ENCODE results near the gene FAM181A.

FAM181A gene

DNA sequence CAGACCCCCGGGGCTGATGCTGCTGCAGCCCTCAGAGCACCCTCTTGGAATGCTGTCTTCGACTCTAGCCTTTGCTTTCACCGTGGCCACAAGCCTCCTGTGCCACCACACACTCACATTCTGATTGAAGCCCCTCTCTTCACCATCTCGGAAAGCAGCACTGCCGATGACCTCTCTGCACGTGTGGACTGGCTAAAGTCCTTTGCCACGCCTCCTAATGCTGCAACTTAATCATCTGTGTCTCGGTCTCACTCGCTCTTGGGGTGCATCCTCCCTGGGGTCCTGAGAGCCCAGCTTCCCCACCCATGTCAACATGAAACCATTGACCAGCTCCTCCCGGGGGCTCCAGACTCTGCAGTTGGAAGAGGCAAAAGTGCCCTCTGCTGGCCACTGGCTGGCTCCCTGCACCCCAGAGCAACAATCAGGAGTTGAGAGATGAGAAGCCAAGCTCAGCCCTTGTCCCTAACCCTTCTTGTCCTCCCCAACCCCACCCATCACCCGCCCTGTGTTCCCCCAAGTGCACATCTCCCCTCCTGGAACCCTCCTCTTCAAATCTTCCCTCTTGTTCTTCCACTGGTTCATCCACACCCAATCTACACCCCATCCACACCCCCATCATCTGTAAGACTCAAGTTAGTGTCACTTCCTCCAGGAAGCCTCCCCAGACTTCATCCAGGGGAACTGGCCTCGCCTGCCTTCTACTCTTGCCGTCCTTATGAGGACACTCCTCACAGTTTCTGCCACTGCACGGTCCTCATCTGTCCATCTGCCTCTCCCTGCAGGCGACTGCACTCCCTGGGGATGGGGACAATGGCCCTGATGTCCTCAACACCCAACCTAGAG lies 23.6 kb upstream of the FAM181A start:
- DNase-seq (ENCODE audit: low read depth): no peak

DNA sequence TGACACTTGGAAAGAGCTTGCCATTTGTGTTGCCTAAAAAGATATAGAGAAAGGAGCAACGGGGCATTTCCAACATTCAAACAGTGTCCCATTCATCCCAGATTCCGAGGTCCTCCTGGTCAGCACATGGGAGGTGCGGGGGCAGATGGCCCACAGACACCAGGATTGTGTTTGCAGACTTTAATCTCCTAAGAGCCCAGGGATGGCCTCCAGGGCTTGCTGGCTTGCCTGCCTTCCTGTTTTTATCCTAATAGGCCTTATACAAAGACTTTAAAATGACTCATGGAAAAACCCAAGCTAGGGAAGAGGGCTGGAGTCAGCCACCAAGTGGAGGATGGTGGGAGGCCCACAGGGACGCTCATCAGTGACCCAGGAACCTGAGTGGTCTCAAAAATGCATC lies 21.5 kb upstream of the FAM181A start:
- no peak for DNase-seq (ENCODE audit: low read depth)

DNA sequence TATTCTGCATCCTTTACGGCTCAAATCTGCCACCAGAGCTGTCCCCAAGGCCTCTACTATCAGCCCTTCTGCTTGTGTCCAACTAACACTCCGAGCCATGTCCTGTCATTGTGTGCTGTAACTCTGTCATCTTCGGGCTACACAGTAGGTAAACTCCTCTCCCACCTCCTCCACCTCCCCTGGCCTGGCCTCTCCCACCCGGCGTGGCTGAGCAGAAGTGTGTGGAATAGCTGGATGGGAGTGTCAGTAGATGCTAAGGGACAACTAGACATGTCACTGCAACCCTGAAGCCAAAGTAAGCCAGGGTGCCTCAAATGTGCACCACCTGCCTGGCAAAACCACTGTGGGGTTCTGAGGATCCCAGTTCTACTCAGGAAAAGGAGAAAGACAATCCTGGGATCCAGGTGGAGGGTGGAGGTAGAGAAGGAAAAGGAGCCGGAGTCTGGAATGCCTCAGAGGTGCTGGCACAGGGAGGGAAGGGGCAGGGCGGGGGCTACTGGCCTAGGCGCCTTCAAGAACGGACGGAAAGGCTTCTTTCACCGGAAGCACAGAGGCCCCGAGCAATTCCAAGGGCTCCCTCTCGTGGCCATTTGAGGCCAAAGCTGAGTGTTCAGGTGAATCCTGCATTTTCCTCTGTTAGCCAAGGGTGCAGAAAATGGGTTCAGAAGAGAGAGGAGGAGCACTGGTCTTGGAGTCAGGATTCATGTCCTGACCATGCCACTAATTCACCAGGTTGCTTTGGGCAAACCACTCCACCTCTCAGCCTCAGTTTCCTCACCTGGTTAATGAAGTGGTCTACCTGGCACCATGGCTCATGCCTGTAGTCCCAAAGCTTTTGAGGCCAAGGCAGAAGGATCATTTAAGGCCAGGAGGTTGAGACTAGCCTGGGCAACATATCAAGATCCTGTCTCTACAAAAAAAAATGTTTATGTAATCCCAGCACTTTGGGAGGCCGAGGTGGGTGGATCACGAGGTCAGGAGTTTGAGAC lies 20.5 kb upstream of the FAM181A start:
- DNase-seq (ENCODE audit: low read depth): peak; percentile 30

DNA sequence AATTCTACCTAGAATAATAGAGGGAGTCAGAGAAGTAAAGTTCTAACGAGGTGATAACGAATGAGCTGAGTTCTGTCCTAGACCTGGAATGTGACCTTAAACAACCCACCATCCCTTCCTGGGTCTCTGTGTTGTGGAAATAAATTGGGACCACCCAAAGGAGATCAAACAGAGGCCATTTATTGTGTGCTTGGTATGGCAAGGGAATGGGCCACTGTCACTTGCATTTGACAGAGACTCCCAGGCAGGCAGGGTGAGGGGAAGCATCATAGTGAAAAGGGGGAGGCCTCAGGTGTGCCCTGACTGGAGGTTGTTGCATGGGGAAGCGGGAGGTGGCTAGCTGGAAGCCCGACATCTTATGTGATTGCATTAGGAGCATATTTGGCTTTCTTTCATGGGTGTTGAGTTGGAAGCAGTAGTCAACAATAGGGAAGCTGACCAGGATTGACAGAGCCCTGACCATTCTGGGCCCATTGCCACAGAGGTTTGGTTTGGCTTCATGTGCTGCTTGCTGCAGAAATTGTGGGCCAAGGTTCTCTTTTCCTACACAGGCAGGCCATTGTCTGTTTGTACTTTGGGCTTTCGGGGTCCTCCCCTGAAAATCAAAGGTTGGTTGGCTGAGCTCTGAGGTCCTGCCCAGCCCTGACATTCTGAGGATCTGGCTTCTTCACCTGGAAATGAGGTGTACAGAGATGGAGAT lies 17.6 kb upstream of the FAM181A start:
- DNase-seq (ENCODE audit: low read depth): no peak

DNA sequence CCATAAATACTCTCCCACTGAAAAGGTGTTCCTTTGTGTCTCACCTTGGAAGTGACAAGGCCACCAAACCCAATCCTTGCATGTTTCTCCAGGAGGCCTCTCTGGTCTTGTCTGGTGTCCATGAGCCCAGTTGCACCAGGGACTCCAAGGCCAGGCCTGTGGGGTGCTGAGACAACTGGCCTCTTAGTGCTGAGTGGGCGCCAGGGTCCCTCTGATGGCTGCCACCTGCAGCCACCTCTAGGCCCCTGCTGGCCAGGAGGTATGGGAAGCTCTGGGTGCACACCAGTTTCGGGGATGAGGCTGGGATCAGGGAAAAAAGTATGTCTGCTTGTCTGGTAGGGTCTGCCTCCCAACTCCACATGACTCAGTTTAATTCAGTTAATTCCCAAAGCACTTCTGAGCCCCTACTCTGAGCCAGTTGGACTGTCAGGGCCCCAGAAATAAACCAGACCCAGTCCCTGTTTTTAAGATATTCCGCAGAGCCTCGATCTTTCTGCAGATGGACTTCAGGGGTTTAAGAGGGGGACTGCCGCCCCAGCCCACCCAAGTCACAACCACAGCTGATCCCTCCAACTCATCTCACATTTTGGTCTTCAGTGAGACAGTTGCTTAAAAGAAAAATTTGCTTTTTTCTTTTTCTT lies 15.0 kb upstream of the FAM181A start:
- DNase-seq (ENCODE audit: low read depth): no peak

DNA sequence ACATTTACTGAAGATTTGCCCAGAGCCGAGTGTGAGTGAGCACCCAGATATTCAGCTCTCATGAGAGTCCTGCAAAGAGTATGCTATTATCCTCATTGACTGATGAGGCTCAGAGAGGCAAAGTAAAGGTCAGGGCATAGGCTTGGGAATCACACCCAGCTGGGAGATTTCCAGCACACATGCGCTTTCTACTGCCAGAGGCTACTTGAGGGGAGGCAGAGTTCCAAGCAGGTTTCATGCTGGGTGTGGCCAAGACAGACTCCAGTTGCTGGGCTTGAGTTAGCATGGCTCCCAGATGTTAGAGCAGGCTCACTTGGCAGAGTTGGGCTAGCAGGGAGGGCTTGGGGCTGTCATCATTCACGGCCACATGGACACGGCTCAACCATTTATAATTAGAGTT lies 14.4 kb upstream of the FAM181A start:
- no peak for DNase-seq (ENCODE audit: low read depth)

DNA sequence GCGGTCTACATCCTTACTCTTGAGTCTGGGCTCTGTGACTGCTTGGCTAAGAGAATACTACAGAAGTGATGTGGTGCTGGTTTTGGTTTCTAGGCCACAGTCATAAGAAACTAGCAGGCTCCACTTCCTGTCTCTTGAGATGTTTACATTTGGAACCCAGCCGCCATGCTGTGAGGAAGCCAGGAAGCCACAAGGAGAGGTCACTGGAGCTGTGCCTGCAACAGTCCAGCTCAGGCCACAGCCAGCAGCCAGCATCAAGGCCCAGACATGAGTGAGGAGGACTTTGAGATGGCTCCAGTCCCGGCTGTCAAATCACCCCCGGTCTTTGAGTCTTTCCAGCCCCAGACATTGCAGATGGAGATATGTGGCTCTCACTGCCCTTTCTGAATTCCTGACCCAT lies 12.9 kb upstream of the FAM181A start:
- no peak for DNase-seq (ENCODE audit: low read depth)

DNA sequence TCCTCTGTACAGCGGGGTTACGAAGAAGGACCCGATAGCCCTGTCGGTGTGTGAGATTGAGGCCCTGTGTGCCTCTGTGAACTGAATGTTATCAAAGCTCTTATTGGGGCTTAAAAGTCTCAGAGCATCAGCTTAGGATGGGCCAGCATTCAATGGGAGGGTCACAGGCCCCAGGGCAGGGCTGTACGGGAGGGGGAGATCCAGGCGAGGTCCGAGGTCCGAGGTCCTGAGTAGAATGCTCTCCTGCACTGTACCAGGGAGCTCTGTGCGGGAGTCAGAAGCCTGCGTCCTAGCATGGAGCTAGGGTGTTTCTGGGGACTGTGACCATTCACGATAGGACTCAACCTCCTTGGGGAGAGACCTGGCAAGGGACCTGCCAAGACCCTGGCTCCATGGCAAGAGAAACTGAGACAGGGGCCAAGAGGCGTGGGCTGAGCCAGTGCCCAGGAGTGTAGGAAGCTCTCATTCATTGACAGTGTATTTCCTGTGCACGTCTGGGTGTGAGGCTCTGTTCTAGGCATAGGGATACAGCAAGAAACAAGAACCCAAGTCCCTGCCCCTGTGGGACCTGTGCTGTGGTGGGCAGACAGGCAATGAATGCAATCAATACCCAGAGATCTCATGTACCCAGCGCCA lies 12.0 kb upstream of the FAM181A start:
- DNase-seq (ENCODE audit: low read depth): no peak

DNA sequence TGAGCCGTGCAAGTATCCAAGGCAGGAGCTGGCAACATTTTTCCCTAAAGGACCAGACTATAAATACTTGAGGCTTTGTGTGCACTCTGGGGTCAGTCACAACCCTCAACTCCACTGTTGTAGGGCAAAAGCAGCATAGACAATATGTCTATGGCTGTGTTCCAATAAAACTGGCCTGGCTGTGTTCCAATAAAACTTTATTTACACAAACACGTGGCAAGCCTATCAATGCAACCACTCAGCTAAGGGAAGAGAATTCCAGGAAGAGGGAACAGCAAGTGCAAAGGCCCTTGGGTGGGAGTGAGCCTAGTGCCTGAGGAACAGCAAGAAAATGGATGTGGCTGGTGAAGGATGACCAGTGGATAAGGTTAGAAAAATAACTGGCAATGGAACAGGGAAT lies 11.3 kb upstream of the FAM181A start:
- no peak for DNase-seq (ENCODE audit: low read depth)

DNA sequence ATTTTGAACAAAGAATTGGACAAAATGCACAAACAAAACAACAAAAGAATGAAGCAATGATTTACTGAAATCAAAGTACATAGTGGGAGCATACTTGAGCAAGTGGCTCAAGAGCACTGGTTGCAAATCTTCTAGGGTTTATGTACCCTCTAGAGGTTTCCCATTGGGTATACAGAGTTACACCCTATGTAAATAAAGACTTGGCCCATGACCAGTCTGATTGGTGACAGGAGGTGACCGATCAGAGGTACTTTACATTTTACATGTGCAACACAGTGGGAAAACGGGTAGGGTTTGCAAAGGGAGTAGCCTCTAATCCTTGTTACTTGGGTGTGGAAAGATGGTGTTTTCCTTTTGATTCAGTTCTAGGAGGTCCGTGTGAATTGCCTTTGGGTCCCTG lies 10.6 kb upstream of the FAM181A start:
- no peak for DNase-seq (ENCODE audit: low read depth)

DNA sequence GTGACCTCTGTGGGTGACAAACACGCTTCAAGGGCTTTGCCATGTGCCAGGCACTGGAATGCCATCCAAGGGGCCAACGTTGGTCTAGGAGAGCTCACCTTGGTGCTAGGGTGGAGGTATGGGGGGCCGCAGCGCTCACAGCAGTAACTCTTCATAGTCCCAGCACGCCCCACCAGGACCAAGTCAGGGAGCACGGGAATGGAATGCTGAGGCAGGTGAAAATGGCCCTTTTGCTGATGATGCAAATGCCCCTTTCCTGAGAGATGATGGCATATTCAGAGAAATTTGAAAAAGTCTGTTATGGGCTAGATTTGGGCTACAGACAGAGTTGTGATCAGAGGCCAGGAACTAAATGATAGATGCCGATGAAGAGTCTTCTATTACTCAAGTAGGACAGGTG lies 10.0 kb upstream of the FAM181A start:
- DNase-seq (ENCODE audit: low read depth): no peak

DNA sequence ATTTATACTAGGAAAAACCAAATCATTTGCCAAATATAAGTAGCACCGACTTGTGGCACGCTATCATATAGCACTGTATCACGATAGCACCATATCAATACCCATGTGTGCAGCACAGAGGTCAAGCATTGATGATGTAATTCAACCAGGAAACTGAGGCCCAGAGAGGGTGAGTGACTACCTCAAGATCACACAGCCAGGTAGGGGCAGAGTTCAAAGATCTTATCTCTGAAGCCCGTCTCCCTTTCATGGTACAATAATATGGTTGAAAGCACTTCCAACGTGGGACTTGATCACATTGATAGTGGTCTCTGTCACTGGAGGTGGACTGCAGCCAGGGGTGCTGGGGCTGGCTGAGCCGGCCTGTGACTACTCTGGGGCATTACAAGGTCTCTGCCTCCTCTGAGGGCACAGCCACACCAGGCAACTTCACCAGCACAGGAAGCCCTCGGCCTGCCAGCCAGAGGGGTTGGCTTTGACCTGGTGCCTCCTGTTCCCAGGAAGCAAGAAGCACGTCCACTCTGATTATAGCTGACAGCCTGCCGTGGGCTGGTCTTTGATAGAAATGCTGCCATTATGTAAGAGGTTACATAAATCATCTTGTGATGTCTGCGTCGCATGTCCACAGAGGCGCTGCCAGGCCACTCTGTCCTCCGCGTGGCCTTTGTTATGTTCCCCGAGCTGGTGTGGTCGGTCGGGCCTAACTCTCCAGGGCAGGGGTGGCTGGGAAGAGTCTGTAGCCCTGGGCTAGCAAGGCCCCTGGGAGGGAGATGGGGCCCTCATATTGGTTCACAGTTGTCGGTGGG lies 5.9 kb upstream of the FAM181A start:
- no peak for DNase-seq (ENCODE audit: low read depth)

DNA sequence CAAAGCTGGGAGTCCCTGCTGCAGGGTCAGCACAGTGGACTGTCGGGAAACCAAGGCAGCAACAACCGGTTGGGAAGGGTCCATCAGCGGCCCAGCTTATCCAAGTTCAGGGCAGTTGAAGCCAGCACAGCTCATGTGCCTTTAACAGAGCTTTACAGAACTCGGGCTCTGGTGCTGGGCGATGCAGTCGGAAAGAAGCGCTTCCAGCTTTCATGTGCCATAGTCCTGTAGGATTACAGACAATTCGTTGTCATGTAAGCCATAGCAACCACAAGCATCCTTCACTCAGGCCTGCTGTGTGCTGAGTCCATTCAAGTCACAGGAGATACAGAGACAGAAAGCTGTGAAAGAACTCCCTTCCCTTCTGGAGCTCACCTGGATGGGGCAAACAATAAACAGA lies 3.5 kb upstream of the FAM181A start:
- DNase-seq (ENCODE audit: low read depth): no peak

DNA sequence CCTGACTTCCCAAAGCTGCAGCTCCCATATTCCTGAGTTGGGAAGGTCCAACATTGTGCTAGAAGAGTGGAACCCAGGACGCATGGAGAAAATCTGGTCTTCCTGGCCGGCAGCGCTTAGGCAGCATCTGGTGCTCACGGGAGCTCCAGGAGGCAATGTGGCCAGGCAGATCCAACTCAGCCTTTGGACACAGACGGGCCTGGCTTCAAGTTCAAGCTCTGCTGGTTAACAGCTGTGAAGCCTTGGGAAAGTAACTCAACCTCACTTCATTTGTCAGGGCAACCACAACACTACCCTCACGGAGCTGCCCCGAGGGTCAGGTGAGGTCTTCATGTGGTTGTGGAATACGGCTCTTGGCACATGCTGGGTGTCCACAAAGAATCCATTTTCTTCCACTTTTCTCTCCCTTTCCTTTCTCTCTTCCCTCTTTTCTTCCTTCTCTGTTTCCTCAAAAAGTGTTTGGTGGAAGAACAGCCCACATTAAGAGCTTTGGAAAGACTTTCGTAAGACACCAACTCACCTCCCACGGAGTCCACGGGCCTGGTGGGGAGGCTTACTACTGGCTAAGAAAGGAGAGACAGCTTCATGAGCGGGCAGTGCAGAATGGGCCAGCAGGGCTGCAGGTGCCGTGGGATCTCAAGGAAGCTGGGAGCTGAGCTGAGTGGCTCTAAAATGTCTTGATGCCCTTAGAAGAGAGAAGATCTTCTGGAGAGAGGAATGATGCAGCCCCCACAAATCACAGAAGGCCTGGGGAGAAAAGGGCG lies 2.4 kb upstream of the FAM181A start:
- no peak for DNase-seq (ENCODE audit: low read depth)

DNA sequence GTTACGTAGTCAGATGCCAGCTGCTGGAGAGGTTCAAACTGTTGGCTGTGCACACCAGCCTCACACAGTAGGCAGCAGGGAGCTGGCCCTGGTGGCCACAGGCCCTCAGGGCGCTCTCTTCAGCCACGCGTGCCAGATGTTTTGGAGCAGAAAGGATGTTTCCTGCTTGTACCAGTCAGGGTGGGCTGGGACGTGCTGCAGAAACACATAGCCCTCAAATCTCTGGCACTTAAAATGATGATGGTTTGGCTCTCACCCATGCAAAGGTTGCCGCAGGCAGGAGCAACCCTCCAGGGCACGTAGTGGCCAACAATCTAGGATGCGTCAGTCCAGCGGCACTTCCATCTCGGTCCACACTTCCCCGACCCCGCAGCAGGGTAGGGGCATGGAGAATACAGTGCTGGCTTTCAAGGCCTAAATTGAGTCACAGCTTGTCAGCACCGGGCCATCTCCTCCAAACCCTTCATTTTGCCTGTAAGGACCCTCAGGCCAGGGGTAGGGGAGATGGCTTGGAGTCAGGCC lies 1.7 kb upstream of the FAM181A start:
- DNase-seq (ENCODE audit: low read depth): no peak

DNA sequence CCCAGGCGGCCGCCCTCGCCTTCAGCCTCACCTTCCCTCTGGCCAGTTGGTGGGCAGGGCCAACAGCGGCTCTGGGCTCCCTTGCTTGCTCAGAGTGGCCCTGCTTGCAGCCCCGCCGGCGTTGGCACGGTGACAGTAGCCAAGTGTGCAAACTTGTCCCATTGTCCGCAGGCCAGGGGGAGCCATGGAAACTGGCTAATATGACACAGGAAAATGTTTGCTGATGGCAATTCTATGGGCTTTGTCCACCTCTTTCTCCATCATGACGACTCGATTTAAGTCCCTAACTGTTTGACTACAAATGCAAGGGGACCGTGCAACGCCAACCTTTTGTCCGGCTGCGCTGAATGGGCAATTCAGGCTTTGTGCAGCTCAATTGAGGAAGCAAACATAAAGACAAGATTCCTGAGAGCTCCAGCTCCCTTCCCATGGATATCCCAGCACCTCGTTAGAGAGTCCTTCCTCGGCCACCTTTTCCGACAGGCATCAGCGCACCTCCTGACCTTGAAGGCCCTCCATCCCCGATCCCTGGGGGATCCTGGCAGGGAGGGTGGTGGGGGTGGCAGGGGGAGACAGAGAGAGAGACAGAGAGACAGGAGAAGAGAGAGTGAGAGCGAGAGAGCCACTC lies 785 bp upstream of the FAM181A start:
- no peak for DNase-seq (ENCODE audit: low read depth)

DNA sequence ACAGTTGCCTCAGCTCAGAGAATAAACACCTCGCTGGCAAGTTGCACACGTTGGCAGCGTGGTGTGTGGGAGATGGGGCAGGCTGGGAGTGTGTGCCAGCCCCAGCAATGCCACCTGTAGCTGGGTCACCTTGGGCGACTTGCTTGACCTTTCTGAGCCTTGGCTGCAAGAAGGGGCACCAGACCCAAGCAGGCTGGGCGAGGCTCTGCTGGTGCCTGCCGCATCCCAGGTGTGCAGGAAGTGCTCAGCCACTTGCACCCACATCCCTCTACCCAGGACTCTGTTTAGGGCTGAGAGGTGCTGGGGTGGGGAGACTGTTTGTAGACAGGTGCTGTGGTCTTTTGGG lies 629 bp downstream of the FAM181A start:
- DNase-seq (ENCODE audit: low read depth): no peak

DNA sequence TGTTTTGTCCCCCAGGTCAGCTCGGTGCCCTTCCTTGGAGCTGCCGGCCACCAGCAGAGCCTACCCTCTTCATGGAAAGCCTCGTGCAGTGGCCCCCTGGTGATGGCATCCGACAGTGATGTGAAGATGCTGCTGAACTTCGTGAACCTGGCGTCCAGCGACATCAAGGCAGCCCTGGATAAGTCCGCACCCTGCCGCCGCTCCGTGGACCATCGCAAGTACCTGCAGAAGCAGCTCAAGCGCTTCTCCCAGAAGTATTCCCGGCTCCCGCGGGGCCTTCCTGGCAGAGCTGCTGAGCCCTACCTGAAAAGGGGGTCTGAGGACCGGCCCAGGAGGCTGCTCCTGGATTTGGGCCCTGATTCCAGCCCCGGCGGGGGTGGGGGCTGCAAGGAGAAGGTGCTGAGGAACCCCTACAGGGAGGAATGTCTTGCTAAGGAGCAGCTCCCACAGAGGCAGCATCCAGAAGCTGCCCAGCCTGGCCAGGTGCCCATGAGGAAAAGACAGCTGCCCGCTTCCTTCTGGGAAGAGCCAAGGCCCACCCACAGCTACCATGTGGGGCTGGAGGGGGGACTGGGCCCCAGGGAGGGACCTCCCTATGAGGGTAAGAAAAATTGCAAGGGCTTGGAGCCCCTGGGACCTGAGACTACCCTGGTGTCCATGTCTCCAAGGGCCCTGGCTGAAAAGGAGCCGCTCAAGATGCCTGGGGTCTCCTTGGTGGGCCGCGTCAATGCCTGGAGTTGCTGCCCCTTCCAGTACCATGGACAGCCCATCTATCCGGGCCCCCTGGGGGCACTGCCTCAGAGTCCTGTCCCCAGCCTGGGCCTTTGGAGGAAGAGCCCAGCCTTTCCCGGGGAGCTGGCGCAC lies 1.3 kb downstream of the FAM181A start:
- DNase-seq (ENCODE audit: low read depth): no peak
